Measurements from ENCODE around the gene AMER1.

DNA sequence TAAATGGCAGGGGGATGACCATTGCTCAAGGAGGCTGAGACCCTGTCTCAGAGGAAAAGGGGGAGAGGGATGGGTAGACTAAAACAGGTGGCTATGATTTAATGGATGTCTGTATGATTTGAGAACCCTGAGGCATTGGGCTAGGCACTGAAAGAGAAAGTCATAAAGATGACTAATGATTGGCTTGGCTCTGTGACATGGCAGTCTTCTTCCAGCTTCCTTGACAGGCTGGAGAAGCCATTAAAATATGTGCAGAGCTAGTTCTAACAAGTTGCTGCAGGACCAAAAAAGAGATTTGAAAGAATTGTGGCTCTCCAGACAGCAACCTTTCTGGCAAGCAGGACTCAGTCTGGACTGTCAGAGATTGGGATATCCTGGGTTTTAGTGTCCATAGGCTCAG is 53.6 kb downstream of the AMER1 start:
- TF ChIP-seq, protein P1, sequence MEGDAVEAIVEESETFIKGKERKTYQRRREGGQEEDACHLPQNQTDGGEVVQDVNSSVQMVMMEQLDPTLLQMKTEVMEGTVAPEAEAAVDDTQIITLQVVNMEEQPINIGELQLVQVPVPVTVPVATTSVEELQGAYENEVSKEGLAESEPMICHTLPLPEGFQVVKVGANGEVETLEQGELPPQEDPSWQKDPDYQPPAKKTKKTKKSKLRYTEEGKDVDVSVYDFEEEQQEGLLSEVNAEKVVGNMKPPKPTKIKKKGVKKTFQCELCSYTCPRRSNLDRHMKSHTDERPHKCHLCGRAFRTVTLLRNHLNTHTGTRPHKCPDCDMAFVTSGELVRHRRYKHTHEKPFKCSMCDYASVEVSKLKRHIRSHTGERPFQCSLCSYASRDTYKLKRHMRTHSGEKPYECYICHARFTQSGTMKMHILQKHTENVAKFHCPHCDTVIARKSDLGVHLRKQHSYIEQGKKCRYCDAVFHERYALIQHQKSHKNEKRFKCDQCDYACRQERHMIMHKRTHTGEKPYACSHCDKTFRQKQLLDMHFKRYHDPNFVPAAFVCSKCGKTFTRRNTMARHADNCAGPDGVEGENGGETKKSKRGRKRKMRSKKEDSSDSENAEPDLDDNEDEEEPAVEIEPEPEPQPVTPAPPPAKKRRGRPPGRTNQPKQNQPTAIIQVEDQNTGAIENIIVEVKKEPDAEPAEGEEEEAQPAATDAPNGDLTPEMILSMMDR (conservative IDR thresholded peaks at IDR 0.05; ENCODE audit: low read depth, low read length), result no peak
- TF ChIP-seq EZH2 (IDR thresholded peaks at IDR 0.05; ENCODE audit: borderline replicate concordance, low read depth, low read length, poor library complexity, severe bottlenecking), result no peak

All from A673 (cell line).